ENCODE data around the gene PPP6R2.
A peak's percentile ranks its signal among the peaks of the same experiment; 100 is the strongest.
"Not testable (repeated sequence)": the region's sequence is repeated elsewhere in the genome, so short reads cannot be mapped to it uniquely, and the experiment has no call there.

The PPP6R2 gene

GRCh38 chr22:50371101-50371648 is 28.0 kb downstream of the PPP6R2 start:
- ChIA-PET POLR2A (no interaction called here), CTCF (interaction anchor here (0.7 to 1.3 kb wide), 4 partner anchors 7 to 556 kb away, joined by 3 to 5 read pairs (median 4); no protein-coding TSS in a partner anchor)
- Histone ChIP-seq H3K4me1 (ENCODE audit: control insufficient read depth, insufficient read depth, low read length) (no peaks in the 10 kb centered on the region), H3K4me3 (ENCODE audit: low read depth, low read length) (no peak overlapping the region), H3K36me3 (ENCODE audit: control insufficient read depth in 2 of 2, insufficient read depth in 1 of 2, low read length in 2 of 2) (peaks cover 54 to 62% of the 10 kb centered on the region in 2 experiments), H3K27ac (ENCODE audit: extremely low read depth, low read depth, low read length) (no peak overlapping the region), H3K9me3 (ENCODE audit: control insufficient read depth, insufficient read depth, low read depth, low read length) (no peaks in the 10 kb centered on the region)
- TF ChIP-seq SETDB1 (IDR thresholded peaks at IDR 0.05; ENCODE audit: insufficient read length, low read length) (no peak), ZNF121 (tag by site-specific recombination; IDR thresholded peaks at IDR 0.05) (peak; percentile 73; the same call in 1 of the 2 replicates), ZNF18 (tag by site-specific recombination; IDR thresholded peaks at IDR 0.05) (peak; percentile 85)

GRCh38 chr22:50376085-50376651 is 33.0 kb downstream of the PPP6R2 start:
- Histone ChIP-seq H3K27ac (ENCODE audit: extremely low read depth, low read depth, low read length) (no peak overlapping the region), H3K4me3 (ENCODE audit: low read depth, low read length) (no peak overlapping the region), H3K36me3 (ENCODE audit: control insufficient read depth in 2 of 2, insufficient read depth in 1 of 2, low read length in 2 of 2) (peaks cover 71 to 77% of the 10 kb centered on the region in 2 experiments), H3K4me1 (ENCODE audit: control insufficient read depth, insufficient read depth, low read length) (no peaks in the 10 kb centered on the region), H3K9me3 (ENCODE audit: control insufficient read depth, insufficient read depth, low read depth, low read length) (no peaks in the 10 kb centered on the region)
- TF ChIP-seq ZNF366 (tag by site-specific recombination; conservative IDR thresholded peaks at IDR 0.05): no peak
- no peak for TF ChIP-seq ZBTB10 (tag by site-specific recombination; IDR thresholded peaks at IDR 0.05)
- no peak for TF ChIP-seq ZNF571 (tag by site-specific recombination; IDR thresholded peaks at IDR 0.05)
- no peak for TF ChIP-seq ZNF292 (tag by site-specific recombination; IDR thresholded peaks at IDR 0.05; ENCODE audit: borderline replicate concordance, low read depth)
- no peak for TF ChIP-seq REPIN1 (tag by site-specific recombination; IDR thresholded peaks at IDR 0.05; ENCODE audit: low read depth)
- CTCF ChIA-PET: interaction anchor here (0.6 to 1.3 kb wide), 3 partner anchors 10 to 135 kb away, joined by 3 to 5 read pairs (median 3); no protein-coding TSS in a partner anchor
- POLR2A ChIA-PET: interaction anchor here (0.6 kb wide), 1 partner anchor 14 kb away, joined by 3 read pairs; no protein-coding TSS in a partner anchor

GRCh38 chr22:50381021-50381555 is 38.0 kb downstream of the PPP6R2 start:
- H3K9me3 ChIP-seq (ENCODE audit: control insufficient read depth, insufficient read depth, low read depth, low read length); H3K4me1 ChIP-seq (ENCODE audit: control insufficient read depth, insufficient read depth, low read length); H3K27ac ChIP-seq (ENCODE audit: extremely low read depth, low read depth, low read length); H3K4me3 ChIP-seq (ENCODE audit: low read depth, low read length): not testable (repeated sequence)
- H3K36me3 ChIP-seq (ENCODE audit: control insufficient read depth in 2 of 2, insufficient read depth in 1 of 2, low read length in 2 of 2): peaks cover 25 to 39% of the 10 kb centered on the region in 2 experiments
- CTCF ChIA-PET: interaction anchor here (0.7 kb wide), 1 partner anchor 90 kb away, joined by 4 read pairs; no protein-coding TSS in a partner anchor
- TF ChIP-seq ZFP69B (tag by site-specific recombination; IDR thresholded peaks at IDR 0.05) (peak; percentile 79; the same call in 1 of the 2 replicates), KLF1 (tag by site-specific recombination; IDR thresholded peaks at IDR 0.05) (peak; percentile 52; the same call in 1 of the 2 replicates)
- POLR2A ChIA-PET: interaction anchor here (0.6 kb wide), 1 partner anchor 203 kb away, joined by 3 read pairs; no protein-coding TSS in a partner anchor

GRCh38 chr22:50396751-50397370 is 53.7 kb downstream of the PPP6R2 start:
- Histone ChIP-seq H3K36me3 (ENCODE audit: control insufficient read depth in 2 of 2, insufficient read depth in 1 of 2, low read length in 2 of 2) (peaks cover 23 to 49% of the 10 kb centered on the region in 2 experiments; a peak in 2 of 3 replicates), H3K4me3 (ENCODE audit: low read depth, low read length) (no peak overlapping the region), H3K9me3 (ENCODE audit: control insufficient read depth, insufficient read depth, low read depth, low read length) (no peaks in the 10 kb centered on the region), H3K27ac (ENCODE audit: extremely low read depth, low read depth, low read length) (no peak overlapping the region; the same call in 1 of the 2 replicates), H3K4me1 (ENCODE audit: control insufficient read depth, insufficient read depth, low read length) (peaks cover 13% of the 10 kb centered on the region)
- CTCF ChIA-PET: interaction anchor here (0.7 to 1.1 kb wide), 4 partner anchors 10 to 129 kb away, joined by 3 to 7 read pairs (median 4); partner anchors contain the start of gene SCO2
- POLR2A ChIA-PET: interaction anchor here (0.7 kb wide), 1 partner anchor 111 kb away, joined by 5 read pairs; the partner anchor contains the start of gene LMF2
- TF ChIP-seq SP2 (tag by site-specific recombination; IDR thresholded peaks at IDR 0.05) (no peak), KLF9 (tag by site-specific recombination; IDR thresholded peaks at IDR 0.05; ENCODE audit: low read depth) (no peak), OSR2 (tag by site-specific recombination; IDR thresholded peaks at IDR 0.05) (peak; percentile 82), GLIS1 (tag by site-specific recombination; IDR thresholded peaks at IDR 0.05) (peak; percentile 73), ZNF561 (tag by site-specific recombination; IDR thresholded peaks at IDR 0.05; ENCODE audit: borderline replicate concordance) (no peak), ZNF184 (tag by site-specific recombination; IDR thresholded peaks at IDR 0.05) (no peak), AEBP2 (tag by site-specific recombination; IDR thresholded peaks at IDR 0.05; ENCODE audit: borderline replicate concordance) (no peak), WT1 (tag by site-specific recombination; IDR thresholded peaks at IDR 0.05) (peak; percentile 90), ZNF48 (tag by site-specific recombination; IDR thresholded peaks at IDR 0.05) (no peak), ZNF544 (tag by site-specific recombination; IDR thresholded peaks at IDR 0.05) (no peak)
